HG02588 (cell line): ENCODE results near the gene MCEMP1.

Source experiments
- ATAC-seq: cut with Tn5 transposase; IDR thresholded peaks from one replicate; pipeline ENCODE4 v1.9.1; 2021; ENCODE audit warnings: mild to moderate bottlenecking, moderate library complexity; ENCODE audit not compliant: unreplicated experiment

Gene MCEMP1

DNA sequence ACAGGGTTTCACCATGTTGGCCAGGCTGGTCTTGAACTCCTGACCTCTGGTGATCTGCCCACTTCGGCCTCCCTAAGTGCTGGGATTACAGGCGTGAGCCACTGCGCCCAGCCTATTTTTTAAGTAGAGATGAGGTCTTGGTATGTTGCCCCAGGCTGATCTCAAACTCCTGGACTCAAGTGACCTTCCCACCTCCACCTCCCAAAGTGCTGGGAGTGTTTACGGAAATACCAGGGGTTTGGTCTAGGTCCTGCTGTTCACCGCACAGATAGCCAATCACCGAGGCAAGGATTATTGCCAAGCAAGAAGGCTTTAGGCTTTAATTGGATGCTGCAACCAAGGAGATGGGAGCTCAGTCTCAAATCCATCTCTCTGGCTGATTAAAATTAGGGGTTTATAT is 43.5 kb downstream of the MCEMP1 start:
- no peak for ATAC-seq

DNA sequence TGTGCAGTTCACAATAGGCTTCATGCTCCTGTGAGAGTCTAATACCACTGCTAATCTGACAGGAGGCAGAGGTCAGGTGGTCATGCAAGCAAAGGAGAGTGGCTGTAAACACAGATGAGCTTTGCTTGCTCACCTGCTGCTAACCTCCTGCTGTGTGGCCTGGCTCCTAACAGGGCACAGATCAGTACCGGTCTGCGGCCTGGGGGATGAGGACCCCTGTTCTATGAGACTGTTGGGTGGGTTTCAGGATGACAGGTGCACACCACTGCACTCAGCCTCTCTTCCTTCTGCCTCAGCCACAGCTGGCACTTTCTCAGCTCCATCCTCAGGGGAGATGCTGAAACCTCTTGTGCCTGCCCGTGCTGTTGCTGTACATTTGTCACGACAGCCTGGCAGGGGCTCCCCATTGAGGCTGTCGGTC is 45.4 kb downstream of the MCEMP1 start:
- no peak for ATAC-seq

DNA sequence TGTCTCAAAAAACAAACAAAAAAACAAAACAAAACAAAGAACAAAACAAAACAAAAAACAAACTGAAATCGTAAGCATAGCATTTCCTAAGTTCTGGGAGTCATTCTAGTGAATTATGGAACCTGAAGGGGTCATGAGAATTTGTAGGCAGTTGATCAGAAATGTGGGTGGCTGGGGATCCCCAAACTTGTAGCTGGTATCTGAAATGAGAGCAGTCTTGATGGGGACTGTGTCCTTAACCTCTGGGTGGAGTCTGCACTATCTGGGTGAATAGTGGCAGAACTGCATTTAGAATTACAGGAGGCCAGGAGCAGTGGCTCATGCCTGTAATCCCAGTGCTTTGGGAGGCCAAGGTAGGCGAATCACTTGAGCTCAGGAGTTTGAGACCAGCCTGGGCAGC is 48.9 kb downstream of the MCEMP1 start:
- ATAC-seq = no peak

DNA sequence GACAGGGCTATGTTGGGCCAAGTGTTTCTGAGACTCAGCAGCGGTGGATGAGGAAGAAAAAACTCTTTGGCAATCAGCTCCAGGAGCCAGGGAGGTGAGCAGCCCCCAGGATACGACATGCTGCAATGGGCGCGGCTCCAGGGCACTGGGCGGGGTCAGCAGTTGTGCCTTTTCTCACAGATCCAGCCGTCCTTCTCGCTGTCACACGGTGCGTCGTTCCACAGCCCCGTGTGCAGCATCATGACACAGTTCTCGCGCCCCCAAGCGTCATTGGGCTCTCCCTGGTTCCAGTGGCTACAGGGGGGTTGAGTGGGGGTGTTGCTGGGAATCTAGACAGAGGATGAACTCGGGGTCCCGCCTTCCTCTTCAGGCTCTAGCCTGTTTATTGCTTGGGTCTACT is 52.3 kb downstream of the MCEMP1 start:
- no peak for ATAC-seq
